Astrocyte of the spinal cord (primary cell): Measurements from ENCODE around the gene CHRND.
"Not testable (repeated sequence)": the region's sequence is repeated elsewhere in the genome, so short reads cannot be mapped to it uniquely, and the experiment has no call there.

Experiments
- DNase-seq: peaks from one replicate; pipeline ENCODE4 v3.0.0; 2011; ENCODE audit warnings: low read depth, low spot score
- H3K4me3 ChIP-seq: 2 replicates; pipeline ENCODE4 v1.5.1; 2011; ENCODE audit warnings: low read depth, mild to moderate bottlenecking, low read length, moderate library complexity
- CTCF ChIP-seq: IDR thresholded peaks from 2 replicates; pipeline ENCODE4 v1.5.1; 2012; ENCODE audit warnings: low read depth, mild to moderate bottlenecking, low read length, inconsistent platforms
- in situ Hi-C: cut with HindIII; loops from 2 replicates; pipeline ENCODE4 v1.10.0; 2017; ENCODE audit warnings: low sequenced_read_pairs

Gene CHRND

GRCh38 chr2:232530626-232531260 lies 4.8 kb downstream of the CHRND start:
- DNase-seq, result no peak
- H3K4me3 ChIP-seq, result no peak overlapping the region
- in situ Hi-C loops, result no loop called here
- TF ChIP-seq CTCF, result no peak

GRCh38 chr2:232532419-232532818 lies 6.5 kb downstream of the CHRND start:
- in situ Hi-C loops, result no loop called here
- no peak for TF ChIP-seq CTCF
- no peak overlapping the region for H3K4me3 ChIP-seq
- DNase-seq, result no peak

GRCh38 chr2:232532821-232533220 lies 6.9 kb downstream of the CHRND start:
- DNase-seq, H3K4me3 ChIP-seq, in situ Hi-C loops: not testable (repeated sequence)

GRCh38 chr2:232533944-232534710 lies 8.2 kb downstream of the CHRND start:
- no peak overlapping the region for H3K4me3 ChIP-seq
- peak; percentile 45 for DNase-seq
- no peak for TF ChIP-seq CTCF
- in situ Hi-C loops, result no loop called here

GRCh38 chr2:232534940-232535651 lies 9.1 kb downstream of the CHRND start:
- no peak for TF ChIP-seq CTCF
- in situ Hi-C loops, result no loop called here
- no peak for DNase-seq
- H3K4me3 ChIP-seq, result no peak overlapping the region

- in situ Hi-C loops, result no loop called here
- H3K4me3 ChIP-seq, result no peak overlapping the region
- no peak for TF ChIP-seq CTCF
- DNase-seq, result no peak
These were observed 10.0 kb downstream of the CHRND start for GRCh38 chr2:232535761-232536530.
